Fibroblast of skin of scalp (primary cell): ENCODE results near the gene ZACN.
A peak's percentile ranks its signal among the peaks of the same experiment; 100 is the strongest.

ENCODE experiments used
- DNase-seq: peaks from one replicate; pipeline ENCODE4 v3.0.0-alpha.2; 2013

Gene ZACN

GRCh38 chr17:76082326-76083251, 3.6 kb downstream of the ZACN start:
- DNase-seq, result no peak

- DNase-seq, result no peak
These were observed 4.7 kb downstream of the ZACN start for GRCh38 chr17:76083536-76084182.

- DNase-seq, result no peak
These were observed 6.2 kb downstream of the ZACN start for GRCh38 chr17:76085066-76085730.

GRCh38 chr17:76085731-76086366, 6.9 kb downstream of the ZACN start:
- no peak for DNase-seq

- DNase-seq, result no peak
These were observed 7.4 kb downstream of the ZACN start for GRCh38 chr17:76086384-76086783.

- no peak for DNase-seq
These were observed 8.5 kb downstream of the ZACN start for GRCh38 chr17:76087531-76087930.

GRCh38 chr17:76088041-76088867, 9.3 kb downstream of the ZACN start:
- no peak for DNase-seq

GRCh38 chr17:76088868-76089576, 10.0 kb downstream of the ZACN start:
- no peak for DNase-seq

GRCh38 chr17:76089680-76090516, 10.9 kb downstream of the ZACN start:
- no peak for DNase-seq

GRCh38 chr17:76090517-76091129, 11.6 kb downstream of the ZACN start:
- DNase-seq, result no peak

- no peak for DNase-seq
These were observed 12.7 kb downstream of the ZACN start for GRCh38 chr17:76091526-76092286.

- DNase-seq, result no peak
These were observed 13.8 kb downstream of the ZACN start for GRCh38 chr17:76092526-76093413.

- no peak for DNase-seq
These were observed 15.1 kb downstream of the ZACN start for GRCh38 chr17:76094046-76094445.

- DNase-seq, result no peak
These were observed 17.0 kb downstream of the ZACN start for GRCh38 chr17:76095943-76096342.

- no peak for DNase-seq
These were observed 18.8 kb downstream of the ZACN start for GRCh38 chr17:76097716-76098295.

- no peak for DNase-seq
These were observed 23.9 kb downstream of the ZACN start for GRCh38 chr17:76102944-76103273.

- peak; percentile 92 for DNase-seq
These were observed 24.5 kb downstream of the ZACN start, which contains the start of gene EXOC7 for GRCh38 chr17:76103274-76104139. Gene EXOC7, minus strand, starts transcription at chr17:76103787. Its CDS starts 95 bp downstream, at chr17:76103692.
